ENCODE results near the gene AOPEP.

- TF ChIP-seq CTCF (IDR thresholded peaks at IDR 0.05) (no peak), POLR2A (IDR thresholded peaks at IDR 0.05; ENCODE audit: low read depth) (no peak), POLR2AphosphoS5 (IDR thresholded peaks at IDR 0.05) (no peak)
Measured at GRCh38 chr9:94745806-94746540, 19.5 kb downstream of the AOPEP start.

All from esophagus muscularis mucosa (tissue), 3 donors.